HepG2 (cell line): ENCODE measurements around the gene NME1. TPM values are rescaled to one million over a fixed set of nuclear protein-coding genes. Genes with fewer than 3 reads are reported as not detected.

ENCODE experiments used
- DRAP1 ChIP-seq: IDR thresholded peaks from 2 replicates; pipeline ENCODE4 v1.6.1; 2016; ENCODE audit warnings: missing genetic modification reagents, missing compliant biosample characterization
- FOXA3 ChIP-seq: IDR thresholded peaks from 2 replicates; pipeline ENCODE4 v1.6.1; 2016; ENCODE audit warnings: missing genetic modification reagents, missing compliant biosample characterization
- FOXO4 ChIP-seq: sonication (generic); formaldehyde crosslinking; conservative IDR thresholded peaks from 2 replicates; pipeline ENCODE4 v1.8.1; 2023; ENCODE audit warnings: missing genetic modification reagents
- HNF4G ChIP-seq, 2 experiments: sonication (generic) in 1 of 2; formaldehyde crosslinking in 1 of 2; IDR thresholded peaks; 2 replicates each; pipeline versions ENCODE4 v1.4.0 to v1.6.1; 2011 to 2020; ENCODE audit warnings: borderline replicate concordance in 2 of 2, low read depth in 2 of 2, mild to moderate bottlenecking in 2 of 2, low read length in 1 of 2, missing genetic modification reagents in 1 of 2, moderate library complexity in 1 of 2
- JARID2 ChIP-seq: sonication (generic); formaldehyde crosslinking; IDR thresholded peaks from 2 replicates; pipeline ENCODE4 v1.8.1; 2023; ENCODE audit warnings: missing genetic modification reagents, inconsistent platforms; ENCODE audit not compliant: insufficient replicate concordance
- NFRKB ChIP-seq: fragments of 450-650 bp; IDR thresholded peaks from 2 replicates; pipeline ENCODE4 v1.6.1; 2017
- RAD51 ChIP-seq: fragments of 450-650 bp; IDR thresholded peaks from 2 replicates; pipeline ENCODE4 v1.6.1; 2016; ENCODE audit warnings: borderline replicate concordance
- SALL1 ChIP-seq: sonication (generic); formaldehyde crosslinking; IDR thresholded peaks from 2 replicates; pipeline ENCODE4 v1.8.0; 2022; ENCODE audit warnings: mild to moderate bottlenecking, missing genetic modification reagents
- STAT6 ChIP-seq: sonication (generic); formaldehyde crosslinking; IDR thresholded peaks from 2 replicates; pipeline ENCODE4 v1.4.0; 2020; ENCODE audit warnings: missing genetic modification reagents, mild to moderate bottlenecking, borderline replicate concordance
- USF2 ChIP-seq, 2 experiments: sonication (generic) in 1 of 2; formaldehyde crosslinking in 1 of 2; IDR thresholded peaks; 2 replicates each; pipeline versions ENCODE4 v1.5.1 to v1.6.1; 2011 to 2020; ENCODE audit warnings: borderline replicate concordance in 1 of 2, low read depth in 1 of 2, low read length in 1 of 2, mild to moderate bottlenecking in 1 of 2, missing genetic modification reagents in 1 of 2, moderate library complexity in 1 of 2
- ZNF530 ChIP-seq: sonication (generic); formaldehyde crosslinking; IDR thresholded peaks from 2 replicates; pipeline ENCODE4 v1.5.0; 2020; ENCODE audit warnings: low read depth, mild to moderate bottlenecking, missing genetic modification reagents
- ZNF550 ChIP-seq: sonication (generic); formaldehyde crosslinking; IDR thresholded peaks from 2 replicates; pipeline ENCODE4 v1.4.0; 2020; ENCODE audit warnings: mild to moderate bottlenecking, missing genetic modification reagents, borderline replicate concordance
- ZNF557 ChIP-seq: sonication (generic); formaldehyde crosslinking; IDR thresholded peaks from 2 replicates; pipeline ENCODE4 v1.4.0; 2020; ENCODE audit warnings: missing genetic modification reagents
- ZNF614 ChIP-seq: IDR thresholded peaks from 2 replicates; pipeline ENCODE4 v1.6.1; 2018; ENCODE audit warnings: missing biosample characterization, missing genetic modification reagents, inconsistent platforms, borderline replicate concordance
- ZNF670 ChIP-seq: sonication (generic); formaldehyde crosslinking; IDR thresholded peaks from 2 replicates; pipeline ENCODE4 v1.8.0; 2022; ENCODE audit warnings: mild to moderate bottlenecking, missing genetic modification reagents, borderline replicate concordance
- ZNF672 ChIP-seq: sonication (generic); formaldehyde crosslinking; IDR thresholded peaks from 2 replicates; pipeline ENCODE4 v1.8.1; 2022; ENCODE audit warnings: missing genetic modification reagents
- ZNF691 ChIP-seq: sonication (generic); formaldehyde crosslinking; IDR thresholded peaks from 2 replicates; pipeline ENCODE4 v1.4.0; 2020; ENCODE audit warnings: missing genetic modification reagents, low read depth, mild to moderate bottlenecking, borderline replicate concordance
- ZNF773 ChIP-seq: sonication (generic); formaldehyde crosslinking; IDR thresholded peaks from 2 replicates; pipeline ENCODE4 v1.4.0; 2020; ENCODE audit warnings: missing genetic modification reagents, borderline replicate concordance
- ZSCAN30 ChIP-seq: sonication (generic); formaldehyde crosslinking; IDR thresholded peaks from 2 replicates; pipeline ENCODE4 v1.5.0; 2020; ENCODE audit warnings: mild to moderate bottlenecking, missing genetic modification reagents
- polyA plus RNA-seq, 8 experiments: library from polyadenylated mRNA; depleted of rRNA in 3 of 8; stranded (reverse) in 7 of 8; unstranded in 1 of 8; fragments of >200 nt; fragmentation: Illumina TruSeq in 4 of 8; extraction: Trizol in 4 of 8; gene quantifications; 2 replicates each; pipeline versions ENCODE4 v1.2.1 to v1.2.3, GENCODE V29; 2011 to 2016; ENCODE audit warnings: low read depth in 4 of 8, missing spikeins in 1 of 8, mixed read lengths in 1 of 8; ENCODE audit not compliant: insufficient read depth in 1 of 8
- total RNA-seq, 5 experiments: library from RNA; depleted of rRNA; stranded (reverse); fragments of >200 nt; fragmentation: Illumina TruSeq; extraction: Trizol; gene quantifications; 2 replicates each; pipeline ENCODE4 v1.2.3, GENCODE V29; 2016; ENCODE audit warnings: low read depth in 1 of 5

The NME1 gene
- total and polyA plus RNA-seq, 2 of the 13 experiments (the other 11 are each of a cell fraction or from before 2014, with no cell fraction given) = 295 to 516 TPM

GRCh38 chr17:51153210-51154072 is at the start of gene NME1 (continued):
- no peak for TF ChIP-seq FOXO4
- TF ChIP-seq HNF4G (IDR thresholded peaks at IDR 0.05; ENCODE audit: borderline replicate concordance, low read depth, low read length) = peak; percentile 43; the same call in 1 of the 2 replicates
- TF ChIP-seq HNF4G (CRISPR knock-in tag; IDR thresholded peaks at IDR 0.05; ENCODE audit: borderline replicate concordance, low read depth) = peak; percentile 89
- peak; percentile 99 for TF ChIP-seq ZNF614
- peak; percentile 99 for TF ChIP-seq ZSCAN30 (CRISPR knock-in tag)
- 0 out of 2 replicates have a peak, but pooled peaks have one; percentile 77 for TF ChIP-seq ZNF773 (CRISPR knock-in tag)
- TF ChIP-seq ZNF691 (CRISPR knock-in tag) = peak; percentile 99
- TF ChIP-seq ZNF672 (CRISPR knock-in tag) = no peak
- TF ChIP-seq ZNF550 (CRISPR knock-in tag) = peak; percentile 100
- TF ChIP-seq ZNF530 (CRISPR knock-in tag) = peak; percentile 87; the same call in 1 of the 2 replicates
- peak; percentile 87 for TF ChIP-seq DRAP1 (CRISPR knock-in tag)
- peak; percentile 97 for TF ChIP-seq ZNF557 (CRISPR knock-in tag)
- peak; percentile 99 for TF ChIP-seq ZNF670 (CRISPR knock-in tag)
- TF ChIP-seq JARID2 = peak; percentile 84
- TF ChIP-seq NFRKB = no peak
- peak; percentile 99 for TF ChIP-seq SALL1
- TF ChIP-seq RAD51 = peak; percentile 78
- TF ChIP-seq STAT6 (CRISPR knock-in tag) = peak; percentile 100
- peak; percentile 77 for TF ChIP-seq USF2 (IDR thresholded peaks at IDR 0.05; ENCODE audit: low read depth, low read length)
- peak; percentile 92; the same call in 1 of the 2 replicates for TF ChIP-seq USF2 (CRISPR knock-in tag; IDR thresholded peaks at IDR 0.05; ENCODE audit: borderline replicate concordance)
- peak; percentile 90 for TF ChIP-seq FOXA3
